SK-N-MC (cell line): ENCODE data around the gene MYO9A.
"Not testable (repeated sequence)": the region's sequence is repeated elsewhere in the genome, so short reads cannot be mapped to it uniquely, and the experiment has no call there.

ENCODE experiments used
- EZH2 ChIP-seq: fragments of 200-600 bp; sonication (generic); IDR thresholded peaks from one replicate; pipeline ENCODE4 v1.6.1; 2017; ENCODE audit warnings: antibody characterized with exemption
- POLR2AphosphoS5 ChIP-seq: IDR thresholded peaks from 2 replicates; pipeline ENCODE4 v1.6.1; 2012; ENCODE audit warnings: mild to moderate bottlenecking, low read depth, low read length, borderline replicate concordance

- not testable (repeated sequence) for TF ChIP-seq EZH2, POLR2AphosphoS5
Observed at GRCh38 chr15:72053297-72053696, 64.7 kb downstream of the MYO9A start.
